Measurements from ENCODE around the gene DUSP8. TPM values are rescaled to one million over a fixed set of nuclear protein-coding genes. Genes with fewer than 3 reads are reported as not detected.

DUSP8 gene
- total and polyA plus RNA-seq, 9 of the 15 experiments (the other 6 are each of a cell fraction or from before 2014, with no cell fraction given) = 0.14 to 2.0 (median 0.86) TPM; not detected in 2

DNA sequence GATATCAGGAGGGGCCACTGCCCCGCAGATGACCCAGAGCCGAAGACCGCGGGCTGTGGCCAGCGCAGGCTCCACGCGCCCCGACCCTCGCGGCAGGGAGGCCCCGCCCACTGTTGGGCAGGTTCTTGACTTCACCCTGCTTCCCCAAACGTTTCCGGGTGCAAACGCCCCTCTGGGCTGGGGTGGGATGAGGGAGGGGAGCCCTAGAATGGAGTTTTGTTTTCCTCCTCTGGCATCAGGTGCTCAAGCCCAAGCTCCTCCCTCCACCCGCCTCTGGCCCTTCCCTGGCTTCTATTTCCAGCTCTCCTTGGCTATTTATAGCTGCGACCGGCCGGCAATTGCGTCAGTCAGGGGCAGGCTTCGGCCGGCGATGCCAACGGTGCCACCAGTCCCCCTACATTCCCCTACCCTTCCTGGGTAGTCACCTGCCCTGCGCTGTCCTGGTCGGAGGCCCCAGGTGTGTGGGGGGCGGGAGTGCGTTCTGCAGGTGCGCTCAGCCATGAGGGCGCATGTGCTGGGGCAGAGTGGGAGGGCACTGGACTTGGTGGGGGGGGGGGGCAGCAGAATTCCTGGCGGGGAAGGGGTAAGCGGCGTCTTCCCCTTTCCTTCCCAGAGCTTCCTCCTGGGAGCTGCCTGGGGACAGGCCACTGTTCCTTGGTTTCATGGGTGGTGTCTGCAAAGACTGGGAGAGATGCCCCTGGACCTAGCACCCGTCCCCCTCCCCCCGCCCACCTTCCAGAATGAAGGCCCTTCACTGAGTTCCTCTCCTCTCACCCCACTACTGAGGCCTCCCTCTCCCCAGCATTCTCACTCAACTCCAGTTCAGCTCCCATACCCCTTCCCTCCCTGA, 23.6 kb downstream of the DUSP8 start (continued):
- TF ChIP-seq, protein P1, sequence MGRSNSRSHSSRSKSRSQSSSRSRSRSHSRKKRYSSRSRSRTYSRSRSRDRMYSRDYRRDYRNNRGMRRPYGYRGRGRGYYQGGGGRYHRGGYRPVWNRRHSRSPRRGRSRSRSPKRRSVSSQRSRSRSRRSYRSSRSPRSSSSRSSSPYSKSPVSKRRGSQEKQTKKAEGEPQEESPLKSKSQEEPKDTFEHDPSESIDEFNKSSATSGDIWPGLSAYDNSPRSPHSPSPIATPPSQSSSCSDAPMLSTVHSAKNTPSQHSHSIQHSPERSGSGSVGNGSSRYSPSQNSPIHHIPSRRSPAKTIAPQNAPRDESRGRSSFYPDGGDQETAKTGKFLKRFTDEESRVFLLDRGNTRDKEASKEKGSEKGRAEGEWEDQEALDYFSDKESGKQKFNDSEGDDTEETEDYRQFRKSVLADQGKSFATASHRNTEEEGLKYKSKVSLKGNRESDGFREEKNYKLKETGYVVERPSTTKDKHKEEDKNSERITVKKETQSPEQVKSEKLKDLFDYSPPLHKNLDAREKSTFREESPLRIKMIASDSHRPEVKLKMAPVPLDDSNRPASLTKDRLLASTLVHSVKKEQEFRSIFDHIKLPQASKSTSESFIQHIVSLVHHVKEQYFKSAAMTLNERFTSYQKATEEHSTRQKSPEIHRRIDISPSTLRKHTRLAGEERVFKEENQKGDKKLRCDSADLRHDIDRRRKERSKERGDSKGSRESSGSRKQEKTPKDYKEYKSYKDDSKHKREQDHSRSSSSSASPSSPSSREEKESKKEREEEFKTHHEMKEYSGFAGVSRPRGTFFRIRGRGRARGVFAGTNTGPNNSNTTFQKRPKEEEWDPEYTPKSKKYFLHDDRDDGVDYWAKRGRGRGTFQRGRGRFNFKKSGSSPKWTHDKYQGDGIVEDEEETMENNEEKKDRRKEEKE (IDR thresholded peaks at IDR 0.05; ENCODE audit: borderline replicate concordance in 1 of 2, control insufficient read depth in 1 of 2, low read depth in 2 of 2, low read length in 1 of 2) = no peak
- peak; percentile 53; the same call in 1 of the 2 replicates for TF ChIP-seq POLR2G (IDR thresholded peaks at IDR 0.05; ENCODE audit: low read depth, low read length)
- no peak for TF ChIP-seq ZNF146 (CRISPR knock-in tag; IDR thresholded peaks at IDR 0.05; ENCODE audit: unreplicated experiment)
- TF ChIP-seq MEF2A (IDR thresholded peaks at IDR 0.05; ENCODE audit: control insufficient read depth, low read depth, low read length) = peak; percentile 83
- TF ChIP-seq, protein P2, sequence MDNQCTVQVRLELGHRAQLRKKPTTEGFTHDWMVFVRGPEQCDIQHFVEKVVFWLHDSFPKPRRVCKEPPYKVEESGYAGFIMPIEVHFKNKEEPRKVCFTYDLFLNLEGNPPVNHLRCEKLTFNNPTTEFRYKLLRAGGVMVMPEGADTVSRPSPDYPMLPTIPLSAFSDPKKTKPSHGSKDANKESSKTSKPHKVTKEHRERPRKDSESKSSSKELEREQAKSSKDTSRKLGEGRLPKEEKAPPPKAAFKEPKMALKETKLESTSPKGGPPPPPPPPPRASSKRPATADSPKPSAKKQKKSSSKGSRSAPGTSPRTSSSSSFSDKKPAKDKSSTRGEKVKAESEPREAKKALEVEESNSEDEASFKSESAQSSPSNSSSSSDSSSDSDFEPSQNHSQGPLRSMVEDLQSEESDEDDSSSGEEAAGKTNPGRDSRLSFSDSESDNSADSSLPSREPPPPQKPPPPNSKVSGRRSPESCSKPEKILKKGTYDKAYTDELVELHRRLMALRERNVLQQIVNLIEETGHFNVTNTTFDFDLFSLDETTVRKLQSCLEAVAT (IDR thresholded peaks at IDR 0.05) = no peak
- no peak for TF ChIP-seq SNRNP70 (optimal IDR thresholded peaks at IDR 0.05; ENCODE audit: low read depth, low read length)
- TF ChIP-seq PTBP1 (IDR thresholded peaks at IDR 0.05; ENCODE audit: low read depth, low read length) = no peak
- TF ChIP-seq PML (IDR thresholded peaks at IDR 0.05; ENCODE audit: low read length) = no peak
- TF ChIP-seq, protein P3, sequence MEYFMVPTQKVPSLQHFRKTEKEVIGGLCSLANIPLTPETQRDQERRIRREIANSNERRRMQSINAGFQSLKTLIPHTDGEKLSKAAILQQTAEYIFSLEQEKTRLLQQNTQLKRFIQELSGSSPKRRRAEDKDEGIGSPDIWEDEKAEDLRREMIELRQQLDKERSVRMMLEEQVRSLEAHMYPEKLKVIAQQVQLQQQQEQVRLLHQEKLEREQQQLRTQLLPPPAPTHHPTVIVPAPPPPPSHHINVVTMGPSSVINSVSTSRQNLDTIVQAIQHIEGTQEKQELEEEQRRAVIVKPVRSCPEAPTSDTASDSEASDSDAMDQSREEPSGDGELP (CRISPR knock-in tag; IDR thresholded peaks at IDR 0.05; ENCODE audit: borderline replicate concordance) = 0 out of 2 replicates have a peak, but pooled peaks have one; percentile 21
- TF ChIP-seq PPARD (CRISPR knock-in tag; IDR thresholded peaks at IDR 0.05) = no peak
- TF ChIP-seq JUND (IDR thresholded peaks at IDR 0.05; ENCODE audit: borderline replicate concordance, low read depth, low read length) = 0 out of 2 replicates have a peak, but pooled peaks have one; percentile 11
- no peak for TF ChIP-seq JUND (tag; IDR thresholded peaks at IDR 0.05; ENCODE audit: borderline replicate concordance, low read depth, low read length)
- TF ChIP-seq ZKSCAN3 (CRISPR knock-in tag; IDR thresholded peaks at IDR 0.05) = no peak
- peak; percentile 44; the same call in 1 of the 2 replicates for TF ChIP-seq GABPA (tag; conservative IDR thresholded peaks at IDR 0.05; ENCODE audit: low read depth)
- peak; percentile 97 for TF ChIP-seq MEF2D (tag; conservative IDR thresholded peaks at IDR 0.05; ENCODE audit: low read depth)
- TF ChIP-seq ZBTB7A (IDR thresholded peaks at IDR 0.05; ENCODE audit: borderline replicate concordance, control insufficient read depth, low read depth, low read length) = no peak; the same call in 1 of the 2 replicates
- TF ChIP-seq, protein P4, sequence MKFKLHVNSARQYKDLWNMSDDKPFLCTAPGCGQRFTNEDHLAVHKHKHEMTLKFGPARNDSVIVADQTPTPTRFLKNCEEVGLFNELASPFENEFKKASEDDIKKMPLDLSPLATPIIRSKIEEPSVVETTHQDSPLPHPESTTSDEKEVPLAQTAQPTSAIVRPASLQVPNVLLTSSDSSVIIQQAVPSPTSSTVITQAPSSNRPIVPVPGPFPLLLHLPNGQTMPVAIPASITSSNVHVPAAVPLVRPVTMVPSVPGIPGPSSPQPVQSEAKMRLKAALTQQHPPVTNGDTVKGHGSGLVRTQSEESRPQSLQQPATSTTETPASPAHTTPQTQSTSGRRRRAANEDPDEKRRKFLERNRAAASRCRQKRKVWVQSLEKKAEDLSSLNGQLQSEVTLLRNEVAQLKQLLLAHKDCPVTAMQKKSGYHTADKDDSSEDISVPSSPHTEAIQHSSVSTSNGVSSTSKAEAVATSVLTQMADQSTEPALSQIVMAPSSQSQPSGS (CRISPR knock-in tag; IDR thresholded peaks at IDR 0.05) = no peak
